H7 (cell line): ENCODE data around the gene DOCK3. TPM values are rescaled to one million over a fixed set of nuclear protein-coding genes. Genes with fewer than 3 reads are reported as not detected.

Source experiments
- DNase-seq: peaks from one replicate; pipeline ENCODE4 v3.0.0; 2012
- H3K27me3 ChIP-seq: 2 replicates; pipeline ENCODE4 v1.6.0; 2011; ENCODE audit warnings: mild to moderate bottlenecking, low read length; ENCODE audit not compliant: control insufficient read depth, insufficient read depth
- H3K36me3 ChIP-seq: replicated peaks from 2 replicates; pipeline ENCODE4 v1.5.1; 2011; ENCODE audit warnings: low read length; ENCODE audit not compliant: control insufficient read depth, insufficient read depth
- H3K4me3 ChIP-seq: 2 replicates; pipeline ENCODE4 v1.5.1; 2011; ENCODE audit warnings: low read depth, mild to moderate bottlenecking, control low read depth, low read length, moderate library complexity; ENCODE audit not compliant: insufficient read depth
- total RNA-seq: library from RNA; depleted of rRNA; stranded (reverse); fragments of >200 nt; shearing (Covaris generic); gene quantifications from 2 replicates; pipeline ENCODE4 v1.2.3, GENCODE V29; 2014; rRNA removed

Gene DOCK3
- total RNA-seq, 1 experiment from 2014 or later = 2.0 TPM

DNA sequence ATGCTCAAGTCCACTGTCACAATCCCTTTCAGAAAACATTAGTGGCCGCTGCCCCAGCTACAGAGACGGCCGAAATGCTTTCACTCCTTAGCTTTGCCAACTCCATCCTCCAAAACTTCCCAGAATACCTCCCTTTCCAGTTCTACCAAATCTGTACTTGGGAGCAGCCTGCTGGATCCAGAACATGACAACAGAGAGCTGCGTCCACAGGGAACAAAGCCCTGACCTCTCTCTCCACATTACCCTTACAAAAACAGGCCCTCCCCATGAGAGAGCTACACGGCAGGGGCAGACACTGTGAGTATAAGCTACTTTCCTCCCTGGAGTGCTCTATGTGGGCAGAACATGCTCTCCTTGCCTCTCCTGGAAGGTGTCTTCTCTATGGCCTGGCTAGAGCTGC is 722.7 kb downstream of the DOCK3 start:
- no peak for DNase-seq
- H3K4me3 ChIP-seq = no peak overlapping the region
- no peaks in the 10 kb centered on the region for H3K27me3 ChIP-seq
- H3K36me3 ChIP-seq = peaks cover 40% of the 10 kb centered on the region

DNA sequence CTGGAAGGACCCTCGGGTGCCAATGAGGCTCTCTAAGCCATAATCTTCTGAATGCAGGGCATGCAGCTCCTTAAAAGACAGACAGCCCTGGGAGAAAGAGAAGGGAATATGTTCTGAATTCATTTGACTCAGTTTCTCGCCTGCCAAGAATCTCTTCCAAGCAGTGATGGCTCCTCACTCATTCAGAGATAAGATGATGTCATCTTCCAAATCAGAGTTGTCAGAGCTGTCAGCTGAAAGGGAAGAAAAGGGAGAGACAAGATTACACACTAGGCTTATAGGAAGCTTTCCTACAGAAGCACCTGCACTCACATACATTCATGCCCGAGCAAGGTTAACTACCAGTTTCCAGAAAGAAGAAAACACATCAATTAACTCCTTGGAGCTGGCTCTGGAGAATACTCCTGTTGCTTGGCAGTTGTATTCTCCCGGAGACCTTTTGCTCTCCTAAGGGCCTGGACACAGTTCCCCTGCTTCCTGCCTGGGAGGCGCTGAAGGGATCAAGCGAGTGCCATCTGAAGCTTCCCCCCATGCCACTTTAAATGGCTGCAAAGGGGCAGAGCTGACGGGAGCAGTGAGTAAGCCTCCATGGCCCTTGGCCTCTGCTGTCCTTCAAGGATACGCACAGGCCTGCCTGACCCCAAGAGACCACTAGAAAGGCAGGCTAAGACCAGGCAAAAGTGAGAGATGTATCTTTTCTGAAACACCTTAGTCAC is 724.0 kb downstream of the DOCK3 start:
- H3K36me3 ChIP-seq = peaks cover 36% of the 10 kb centered on the region
- H3K4me3 ChIP-seq = no peak overlapping the region
- H3K27me3 ChIP-seq = no peaks in the 10 kb centered on the region
- DNase-seq = no peak

DNA sequence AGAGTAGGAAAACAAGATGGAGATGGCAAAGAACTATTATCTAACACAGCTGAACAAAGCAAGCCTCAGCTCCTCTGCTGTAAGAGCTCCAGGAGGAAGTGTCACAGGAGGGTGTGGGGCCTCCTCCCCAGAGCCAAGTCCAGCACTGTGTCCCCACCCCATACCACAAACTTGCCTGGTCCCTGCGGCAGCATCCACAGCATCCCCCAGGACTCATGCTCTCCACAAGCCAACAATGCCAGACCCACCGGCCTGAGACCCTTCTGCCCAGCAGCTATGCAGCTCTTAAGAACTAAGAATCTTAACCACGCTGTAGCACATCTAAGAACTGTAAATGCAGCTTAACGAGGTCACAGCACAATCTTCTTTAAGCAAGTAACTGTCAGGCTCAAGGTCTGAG is 725.4 kb downstream of the DOCK3 start:
- peaks cover 26% of the 10 kb centered on the region for H3K36me3 ChIP-seq

DNA sequence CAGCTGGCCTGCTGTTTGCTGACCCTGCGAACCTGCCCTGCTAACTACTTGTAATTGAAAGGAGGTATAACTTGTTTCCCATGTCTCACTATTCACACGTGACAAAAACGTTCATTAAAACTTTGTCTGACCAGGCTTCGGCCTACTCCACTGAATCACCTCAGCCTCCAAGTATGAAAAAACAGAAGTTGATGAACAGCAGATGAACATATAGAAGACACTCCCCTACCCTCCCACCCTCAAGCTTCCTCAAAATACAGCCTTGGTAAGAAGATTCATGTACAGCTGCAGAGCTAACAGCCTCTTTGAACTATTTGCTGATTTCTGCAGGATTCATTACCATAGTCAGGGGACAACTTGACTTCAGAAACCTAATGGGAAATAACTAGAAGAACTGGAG is 727.0 kb downstream of the DOCK3 start:
- Histone ChIP-seq H3K4me3 (no peak overlapping the region), H3K27me3 (no peaks in the 10 kb centered on the region), H3K36me3 (peaks cover 13% of the 10 kb centered on the region)
- no peak for DNase-seq

More for the DNA sequence above, 725.4 kb downstream of the DOCK3 start:
- DNase-seq = no peak
- H3K27me3 ChIP-seq = no peaks in the 10 kb centered on the region
- H3K4me3 ChIP-seq = no peak overlapping the region

DNA sequence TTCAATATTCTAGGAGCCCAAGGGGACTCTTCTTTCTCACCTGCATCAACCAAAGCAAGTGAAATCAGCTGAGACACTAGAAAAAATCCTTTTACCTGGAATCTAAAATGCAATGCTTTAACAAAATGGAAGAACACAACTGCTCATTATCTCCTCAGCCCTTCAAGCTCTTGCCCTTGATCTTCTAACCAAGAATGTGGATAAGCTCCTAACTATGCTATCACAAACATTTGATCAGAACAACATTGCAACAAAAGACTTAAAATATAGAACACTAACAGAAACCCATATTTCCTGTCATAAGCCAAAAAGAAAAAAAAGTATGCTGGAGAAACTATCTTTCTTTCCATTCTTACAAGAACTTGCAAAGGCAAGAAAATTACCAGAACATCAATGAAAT is 728.9 kb downstream of the DOCK3 start:
- H3K36me3 ChIP-seq = peaks cover 6% of the 10 kb centered on the region
- H3K27me3 ChIP-seq = no peaks in the 10 kb centered on the region
- DNase-seq = no peak
- no peak overlapping the region for H3K4me3 ChIP-seq

DNA sequence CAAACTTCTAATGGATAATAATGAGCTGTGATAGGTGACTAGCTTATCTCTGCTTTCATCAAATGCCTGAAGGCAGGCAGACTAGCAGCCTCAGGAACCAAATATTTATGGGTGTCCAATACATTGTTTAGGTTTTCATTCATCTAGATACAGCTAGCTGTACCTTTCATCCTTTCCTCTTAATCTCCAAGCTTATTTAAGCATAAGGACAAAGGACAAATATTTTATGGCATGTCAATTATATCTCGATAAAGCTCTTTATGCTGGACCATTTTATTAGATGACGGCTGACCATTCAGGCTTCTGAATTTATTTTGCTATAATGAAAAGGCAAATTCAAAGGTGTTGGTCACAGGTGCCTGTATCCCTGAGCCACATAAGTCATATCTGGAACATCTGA is 733.3 kb downstream of the DOCK3 start:
- H3K36me3 ChIP-seq = peaks cover 13% of the 10 kb centered on the region
- DNase-seq = no peak
- no peaks in the 10 kb centered on the region for H3K27me3 ChIP-seq
- H3K4me3 ChIP-seq = no peak overlapping the region

DNA sequence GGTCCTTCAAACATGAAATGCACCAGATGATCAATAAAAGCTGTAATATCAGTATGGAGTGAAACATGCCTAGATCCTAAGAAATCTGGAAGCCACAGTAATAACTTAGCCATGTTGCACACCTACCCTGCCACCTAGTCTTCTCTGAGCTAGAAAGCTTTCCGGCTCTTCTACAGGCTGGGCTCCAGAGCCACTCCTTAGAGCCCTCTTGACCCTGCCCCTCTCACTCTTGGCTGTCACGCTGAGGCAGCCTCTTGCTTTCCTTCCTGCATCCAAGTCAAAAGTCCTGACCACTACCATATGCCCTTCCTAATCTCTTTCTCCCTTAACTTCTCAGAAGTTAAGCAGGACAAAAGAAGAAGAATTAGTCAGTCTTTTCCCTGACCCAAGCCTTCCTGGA is 734.1 kb downstream of the DOCK3 start:
- no peak overlapping the region for H3K4me3 ChIP-seq
- no peaks in the 10 kb centered on the region for H3K27me3 ChIP-seq
- DNase-seq = no peak
- peaks cover 10% of the 10 kb centered on the region for H3K36me3 ChIP-seq

DNA sequence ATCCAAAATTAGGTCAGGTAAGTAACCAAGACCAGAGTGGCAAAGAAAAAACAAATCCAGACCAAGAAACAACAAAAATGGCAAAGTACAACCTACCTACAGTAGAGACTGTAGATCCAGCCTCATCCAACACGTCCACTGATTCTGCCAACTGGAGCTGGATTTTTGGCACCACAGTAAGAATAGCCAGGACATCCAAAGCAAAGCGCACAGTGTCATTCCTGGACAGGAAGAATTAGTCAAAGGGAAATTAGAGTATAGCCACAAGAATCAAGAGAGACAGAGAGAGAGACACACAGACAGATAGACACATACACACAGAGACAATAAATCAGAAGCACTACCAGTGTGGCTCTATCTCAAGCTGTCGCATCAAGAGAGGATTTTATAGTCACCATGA is 747.5 kb downstream of the DOCK3 start:
- Histone ChIP-seq H3K4me3 (no peak overlapping the region), H3K36me3 (peaks cover 12% of the 10 kb centered on the region)
- no peak for DNase-seq

DNA sequence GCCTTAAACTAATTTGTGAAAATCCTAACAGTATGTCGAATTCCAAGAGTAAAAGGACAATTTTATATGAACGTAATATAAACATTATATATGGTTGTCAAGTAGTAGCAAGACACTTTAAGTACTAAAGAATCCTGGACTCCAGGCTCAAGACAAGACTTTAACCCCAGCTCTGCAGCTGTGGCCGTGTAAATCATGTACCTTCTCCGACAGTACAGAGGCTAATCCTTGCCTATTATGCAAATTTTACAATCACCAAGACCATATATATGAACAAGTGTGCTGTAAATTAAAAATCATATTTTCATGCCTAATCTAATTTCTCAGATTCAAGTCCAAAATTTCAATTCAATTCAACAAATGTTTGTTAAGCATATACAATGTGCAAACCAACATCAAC is 752.2 kb downstream of the DOCK3 start:
- peaks cover 8% of the 10 kb centered on the region for H3K36me3 ChIP-seq
- no peak overlapping the region for H3K4me3 ChIP-seq
- no peaks in the 10 kb centered on the region for H3K27me3 ChIP-seq

More for the DNA sequence above, 747.5 kb downstream of the DOCK3 start:
- H3K27me3 ChIP-seq = no peaks in the 10 kb centered on the region

DNA sequence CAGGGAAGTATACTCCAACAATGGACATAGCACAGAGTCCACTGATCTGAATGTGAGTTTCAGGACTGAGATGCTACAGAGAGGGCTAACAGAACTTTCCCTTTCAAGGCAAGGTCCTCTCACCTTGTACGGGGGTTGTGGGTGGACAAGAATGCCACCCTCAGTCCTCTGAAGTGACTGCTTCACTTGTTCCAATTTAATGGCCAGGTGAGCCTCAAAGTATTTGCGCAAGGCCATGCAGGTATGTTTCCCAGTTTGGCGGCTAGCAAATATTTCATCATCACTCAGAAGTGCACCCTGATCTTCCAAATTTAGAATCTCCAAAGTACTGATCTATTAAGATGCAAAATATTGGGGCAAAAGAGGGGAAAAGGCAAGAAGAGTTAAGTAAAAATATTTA is 754.4 kb downstream of the DOCK3 start:
- no peak for DNase-seq
- Histone ChIP-seq H3K36me3 (peaks cover 10% of the 10 kb centered on the region), H3K4me3 (no peak overlapping the region), H3K27me3 (no peaks in the 10 kb centered on the region)

More for the DNA sequence above, 752.2 kb downstream of the DOCK3 start:
- DNase-seq = no peak

Other genes starting within 250 kb of the DOCK3 start
- 5.5 and 5.9 TPM in 2 replicates for gene CACNA2D2, start 171.3 kb upstream of the DOCK3 start, total RNA-seq
- 12.5 and 19.3 TPM in 2 replicates for gene C3orf18, start 107.2 kb upstream of the DOCK3 start, total RNA-seq
- 15.5 and 19.0 TPM in 2 replicates for gene HEMK1, start 105.4 kb upstream of the DOCK3 start, total RNA-seq
- gene CISH, start 63.2 kb upstream of the DOCK3 start, total RNA-seq = 0.96 and 1.6 TPM in 2 replicates
- 72.5 and 73.1 TPM in 2 replicates for gene MAPKAPK3, start 57.8 kb upstream of the DOCK3 start, total RNA-seq